Astrocyte of the spinal cord (primary cell): ENCODE data around the gene MSLN.

Experiments
- DNase-seq: peaks from one replicate; pipeline ENCODE4 v3.0.0; 2011; ENCODE audit warnings: low read depth, low spot score
- H3K4me3 ChIP-seq: 2 replicates; pipeline ENCODE4 v1.5.1; 2011; ENCODE audit warnings: low read depth, mild to moderate bottlenecking, low read length, moderate library complexity
- in situ Hi-C: cut with HindIII; loops from 2 replicates; pipeline ENCODE4 v1.10.0; 2017; ENCODE audit warnings: low sequenced_read_pairs
- TF ChIP-seq, protein P1 (sequence below): IDR thresholded peaks from 2 replicates; pipeline ENCODE4 v1.5.1; 2012; ENCODE audit warnings: low read depth, mild to moderate bottlenecking, low read length, inconsistent platforms

Gene MSLN

DNA sequence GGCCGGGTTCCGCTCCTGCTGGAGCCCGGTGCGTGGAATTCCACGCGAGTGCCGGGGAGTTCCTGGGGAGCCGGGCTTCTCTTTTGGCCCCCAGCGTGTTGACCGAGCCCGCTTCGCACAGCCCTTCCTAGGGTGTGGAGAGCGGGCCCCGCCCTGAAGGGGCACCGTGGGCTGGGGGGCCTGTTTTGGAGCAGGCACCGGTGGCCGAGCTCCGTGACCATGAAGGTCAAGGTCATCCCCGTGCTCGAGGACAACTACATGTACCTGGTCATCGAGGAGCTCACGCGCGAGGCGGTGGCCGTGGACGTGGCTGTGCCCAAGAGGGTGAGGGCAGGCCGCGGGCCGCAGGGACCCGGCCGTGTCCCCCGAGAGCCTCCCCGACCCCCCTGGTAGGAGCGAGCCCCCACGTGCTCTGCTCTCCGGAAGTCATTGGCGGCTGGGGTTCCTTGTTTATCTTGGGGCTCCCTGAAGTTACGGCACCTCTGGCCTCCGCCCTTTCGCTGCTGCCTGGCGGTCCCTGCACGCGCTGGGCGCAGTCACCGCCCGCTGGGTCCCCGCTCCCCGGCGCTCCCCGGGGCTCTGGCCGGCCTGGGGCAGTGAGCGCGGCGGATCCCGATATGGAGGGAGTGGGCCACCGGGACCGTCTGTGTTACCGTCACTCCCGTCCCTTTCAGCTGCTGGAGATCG is 33.1 kb upstream of the MSLN start:
- TF ChIP-seq, protein P1, sequence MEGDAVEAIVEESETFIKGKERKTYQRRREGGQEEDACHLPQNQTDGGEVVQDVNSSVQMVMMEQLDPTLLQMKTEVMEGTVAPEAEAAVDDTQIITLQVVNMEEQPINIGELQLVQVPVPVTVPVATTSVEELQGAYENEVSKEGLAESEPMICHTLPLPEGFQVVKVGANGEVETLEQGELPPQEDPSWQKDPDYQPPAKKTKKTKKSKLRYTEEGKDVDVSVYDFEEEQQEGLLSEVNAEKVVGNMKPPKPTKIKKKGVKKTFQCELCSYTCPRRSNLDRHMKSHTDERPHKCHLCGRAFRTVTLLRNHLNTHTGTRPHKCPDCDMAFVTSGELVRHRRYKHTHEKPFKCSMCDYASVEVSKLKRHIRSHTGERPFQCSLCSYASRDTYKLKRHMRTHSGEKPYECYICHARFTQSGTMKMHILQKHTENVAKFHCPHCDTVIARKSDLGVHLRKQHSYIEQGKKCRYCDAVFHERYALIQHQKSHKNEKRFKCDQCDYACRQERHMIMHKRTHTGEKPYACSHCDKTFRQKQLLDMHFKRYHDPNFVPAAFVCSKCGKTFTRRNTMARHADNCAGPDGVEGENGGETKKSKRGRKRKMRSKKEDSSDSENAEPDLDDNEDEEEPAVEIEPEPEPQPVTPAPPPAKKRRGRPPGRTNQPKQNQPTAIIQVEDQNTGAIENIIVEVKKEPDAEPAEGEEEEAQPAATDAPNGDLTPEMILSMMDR = no peak
- in situ Hi-C loops = no loop called here
- H3K4me3 ChIP-seq = peak overlapping the region; percentile 62
- DNase-seq = no peak

DNA sequence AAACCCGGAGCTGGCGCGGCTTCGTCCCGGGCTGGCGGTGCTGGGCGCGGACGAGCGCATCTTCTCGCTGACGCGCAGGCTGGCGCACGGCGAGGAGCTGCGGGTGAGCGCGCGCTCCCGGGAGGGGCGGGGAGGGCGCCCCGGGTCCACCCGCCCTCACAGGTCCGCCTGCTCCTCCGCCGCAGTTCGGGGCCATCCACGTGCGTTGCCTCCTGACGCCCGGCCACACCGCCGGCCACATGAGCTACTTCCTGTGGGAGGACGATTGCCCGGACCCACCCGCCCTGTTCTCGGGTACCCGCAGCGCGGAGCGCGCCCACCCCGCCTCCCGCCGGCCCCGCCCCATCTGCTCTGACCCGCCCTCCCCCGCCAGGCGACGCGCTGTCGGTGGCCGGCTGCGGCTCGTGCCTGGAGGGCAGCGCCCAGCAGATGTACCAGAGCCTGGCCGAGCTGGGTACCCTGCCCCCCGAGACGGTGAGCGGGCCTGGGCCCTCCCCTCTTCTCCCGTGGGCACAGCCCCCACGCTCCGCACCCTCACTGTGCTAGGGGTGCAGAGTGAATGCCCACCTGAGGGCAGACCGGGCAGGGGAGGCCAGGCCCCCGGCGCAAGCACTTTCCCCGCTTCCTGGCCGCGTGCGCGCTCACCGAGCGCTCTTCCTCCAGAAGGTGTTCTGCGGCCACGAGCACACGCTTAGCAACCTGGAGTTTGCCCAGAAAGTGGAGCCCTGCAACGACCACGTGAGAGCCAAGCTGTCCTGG is 32.2 kb upstream of the MSLN start:
- in situ Hi-C loops = no loop called here
- TF ChIP-seq, protein P1 = no peak
- H3K4me3 ChIP-seq = peak overlapping the region; percentile 62
- peak; percentile 83 for DNase-seq

- DNase-seq = no peak
- in situ Hi-C loops = no loop called here
- peak overlapping the region; percentile 62 for H3K4me3 ChIP-seq
- TF ChIP-seq, protein P1 = no peak
Observed at GRCh38 chr16:728890-729744, 31.4 kb upstream of the MSLN start.

- TF ChIP-seq, protein P1 = no peak
- in situ Hi-C loops = no loop called here
- H3K4me3 ChIP-seq = no peak overlapping the region
- DNase-seq = no peak
Observed at GRCh38 chr16:729768-730665, 30.5 kb upstream of the MSLN start.

DNA sequence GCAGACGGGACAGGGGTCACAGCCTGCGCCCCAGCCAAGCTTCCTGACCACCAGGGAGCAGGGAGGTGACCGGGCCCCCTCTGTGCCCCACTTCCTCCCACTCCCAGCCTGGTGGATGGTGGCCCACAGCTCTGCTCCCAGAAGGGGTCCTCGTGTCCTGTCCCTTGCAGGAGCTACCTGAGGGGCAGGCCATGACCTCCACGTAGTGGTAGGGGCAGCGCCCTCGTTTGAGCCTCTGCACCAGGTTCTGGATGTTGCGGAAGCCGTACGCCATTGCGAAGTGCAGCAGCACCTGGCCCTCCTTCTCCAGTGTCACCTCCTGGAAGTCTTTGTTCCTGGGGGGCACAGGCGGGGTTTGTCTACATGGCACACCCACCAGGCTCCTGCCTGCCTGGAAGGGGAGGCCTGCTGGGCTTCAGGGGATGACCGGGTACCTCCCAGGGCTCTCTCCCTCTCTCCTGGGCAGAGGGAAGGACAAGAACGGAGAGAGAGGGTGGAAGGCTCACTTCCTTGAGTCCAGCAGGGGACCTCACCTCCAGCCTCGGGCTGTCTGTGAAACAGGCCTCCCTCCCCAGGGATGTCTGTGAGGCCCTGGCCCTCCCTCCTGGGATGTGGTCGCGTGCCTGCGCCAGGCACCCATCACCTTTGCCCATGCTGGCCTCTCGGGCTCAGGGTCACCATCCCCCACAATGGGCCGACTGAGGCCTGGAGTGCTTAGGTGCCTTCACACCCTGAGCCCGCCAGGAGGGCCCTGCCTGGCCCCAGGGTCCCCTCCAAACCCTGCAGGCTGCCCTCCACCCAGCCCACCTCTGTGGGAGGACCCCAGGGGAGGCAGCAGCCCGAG is 29.6 kb upstream of the MSLN start:
- in situ Hi-C loops = no loop called here
- no peak overlapping the region for H3K4me3 ChIP-seq
- DNase-seq = no peak
- TF ChIP-seq, protein P1 = no peak
